ENCODE data around the gene MRPL41.
A peak's percentile ranks its signal among the peaks of the same experiment; 100 is the strongest.
"Not testable (repeated sequence)": the region's sequence is repeated elsewhere in the genome, so short reads cannot be mapped to it uniquely, and the experiment has no call there.

Gene MRPL41

GRCh38 chr9:137588311-137588710 lies 36.6 kb downstream of the MRPL41 start:
- DNase-seq = no peak

GRCh38 chr9:137588891-137589290 lies 37.2 kb downstream of the MRPL41 start:
- no peak for DNase-seq

GRCh38 chr9:137589441-137590122 lies 37.9 kb downstream of the MRPL41 start:
- DNase-seq = no peak

GRCh38 chr9:137590123-137590468 lies 38.4 kb downstream of the MRPL41 start:
- DNase-seq = no peak

DNA sequence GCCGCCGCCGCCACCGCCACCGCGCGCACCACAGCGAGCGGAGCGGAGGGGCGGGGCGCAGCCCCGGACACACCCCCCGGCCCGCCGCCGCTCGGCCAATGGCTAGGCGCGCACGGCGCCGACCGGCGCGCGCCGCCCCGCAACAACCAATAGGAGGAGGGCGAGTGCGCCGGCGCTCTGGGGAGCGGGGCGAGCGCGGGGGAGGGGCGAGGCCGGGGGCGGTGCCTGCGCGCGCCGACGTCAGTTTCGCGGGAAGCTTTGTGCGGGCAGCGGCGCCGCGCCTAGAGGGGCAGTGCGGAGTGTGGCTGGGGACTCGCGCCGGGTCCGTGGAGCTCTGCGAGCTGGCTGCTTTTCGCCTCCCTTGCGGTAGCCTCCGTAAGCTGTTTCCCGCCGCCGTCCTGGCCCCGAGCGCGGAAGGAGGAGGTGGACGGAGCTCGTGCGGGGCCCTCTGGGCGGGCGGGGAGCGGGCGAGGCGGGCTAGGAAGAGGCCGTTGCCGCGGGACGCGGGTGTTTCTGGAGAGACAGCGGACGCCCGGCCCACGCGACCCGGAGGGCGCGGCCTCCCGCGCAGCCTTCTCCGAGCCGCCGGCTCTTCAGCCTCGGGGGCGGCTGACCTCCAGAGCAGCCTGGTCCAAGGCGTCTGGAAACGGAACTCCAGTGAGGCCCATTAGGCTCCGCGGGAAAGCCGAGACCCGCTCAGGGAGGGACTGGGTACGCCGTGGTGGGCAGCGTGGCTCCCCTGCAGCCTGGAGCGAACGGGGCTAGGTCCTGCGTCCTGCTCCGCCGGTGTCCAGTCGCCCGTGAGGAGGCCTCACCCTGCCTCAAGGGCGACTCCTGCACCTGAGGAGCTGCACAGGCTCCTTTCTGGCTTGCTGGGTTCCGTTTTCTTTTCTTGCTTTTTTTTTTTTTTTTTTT lies 39.0 kb downstream of the MRPL41 start, which contains the start of gene ZMYND19:
TSS of gene ZMYND19 (minus strand) at position 44 of the 915 bp plus-strand sequence. CDS start 249 bp downstream, outside the sequence.
- DNase-seq = peak; percentile 75 to 88 (median 85)

DNA sequence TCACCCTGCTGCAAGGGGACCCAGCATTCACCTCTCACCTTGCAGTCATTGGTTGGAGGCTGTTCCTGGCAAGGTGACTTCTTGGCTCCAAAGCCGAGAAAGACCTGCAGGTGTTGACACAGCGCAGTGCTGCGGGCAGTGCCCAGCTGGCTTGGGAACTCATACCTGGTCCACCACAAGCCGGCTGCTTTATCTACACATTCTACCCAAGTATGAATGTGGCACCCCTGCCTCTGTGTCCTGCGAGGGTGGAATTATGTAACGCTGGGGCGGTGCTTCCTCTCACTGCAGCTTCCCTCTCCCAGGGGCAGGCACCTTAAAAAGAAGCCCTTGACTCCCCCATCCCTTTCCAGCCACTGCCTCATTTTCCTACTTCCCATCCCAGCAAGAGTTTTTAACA lies 41.1 kb downstream of the MRPL41 start:
- DNase-seq = no peak

DNA sequence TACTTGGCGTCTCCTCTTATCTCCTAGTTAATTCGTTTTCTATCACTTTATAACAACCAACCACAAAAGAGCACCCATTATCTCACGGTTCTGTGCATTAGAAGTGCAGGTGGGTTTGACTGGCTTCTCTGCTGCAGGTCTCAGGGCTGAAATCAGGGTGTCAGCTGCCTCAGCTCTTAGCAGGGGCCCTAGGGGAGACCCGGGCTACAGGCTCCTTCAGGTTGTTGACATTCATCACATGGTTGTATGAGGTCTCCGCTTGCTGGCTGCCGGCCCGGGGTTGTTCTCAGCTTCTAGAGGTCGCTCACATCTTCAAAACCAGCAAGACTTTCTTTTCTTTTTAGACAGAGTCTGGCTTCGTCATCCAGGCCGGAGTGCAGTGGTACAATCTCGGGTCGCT lies 41.5 kb downstream of the MRPL41 start:
- DNase-seq = no peak

DNA sequence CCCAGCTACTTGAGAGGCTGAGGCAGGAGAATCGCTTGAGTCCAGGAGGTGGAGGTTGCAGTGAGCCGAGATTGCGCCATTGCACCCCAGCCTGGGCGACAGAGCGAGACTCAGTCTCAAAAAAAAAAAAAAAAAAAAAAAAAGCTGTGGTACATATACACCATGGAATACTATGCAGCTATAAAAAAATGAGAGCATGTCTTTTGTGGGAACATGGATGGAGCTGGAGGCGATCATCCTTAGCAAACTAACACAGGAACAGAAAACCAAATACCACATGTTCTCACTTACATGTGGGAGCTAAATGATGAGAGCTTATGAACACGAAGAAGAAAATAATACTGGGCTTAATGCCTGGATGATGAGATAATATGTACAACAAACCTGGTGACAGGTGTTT lies 44.9 kb downstream of the MRPL41 start:
- not testable (repeated sequence) for DNase-seq

DNA sequence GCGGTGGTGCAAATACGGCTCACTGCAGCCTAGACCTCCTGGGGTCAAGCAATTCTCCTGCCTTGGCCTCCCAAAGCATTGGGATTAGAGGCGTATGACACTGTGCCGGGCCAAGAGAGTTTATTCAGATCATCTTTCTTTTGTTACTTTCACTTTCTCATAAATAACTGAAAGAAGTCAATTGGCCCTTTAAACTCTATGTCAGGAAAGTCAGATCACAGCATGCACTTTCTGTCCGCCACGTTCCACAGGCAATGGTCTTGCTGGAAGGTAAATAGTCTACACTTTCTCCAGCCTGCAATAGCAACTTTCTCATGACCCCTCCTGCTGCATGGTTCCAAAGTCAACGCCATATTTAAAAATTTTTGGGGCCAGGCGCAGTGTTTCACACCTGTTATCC lies 47.3 kb downstream of the MRPL41 start:
- no peak for DNase-seq
